Measurements from ENCODE around the gene LAS1L. TPM values are rescaled to one million over a fixed set of nuclear protein-coding genes. Genes with fewer than 3 reads are reported as not detected.
"Not testable (repeated sequence)": the region's sequence is repeated elsewhere in the genome, so short reads cannot be mapped to it uniquely, and the experiment has no call there.

The LAS1L gene
- total RNA-seq, 1 experiment from 2014 or later, result 24.6 TPM

- no peak for DNase-seq (ENCODE audit: low read depth)
Measured at GRCh38 chrX:65522739-65523372, 11.7 kb downstream of the LAS1L start.

GRCh38 chrX:65519530-65519929 is 15.1 kb downstream of the LAS1L start:
- DNase-seq (ENCODE audit: low read depth); in situ Hi-C loops (cut with HindIII; ENCODE audit: low pct_unique_long_range_greater_than_20kb, low sequenced_read_pairs): not testable (repeated sequence)

More at GRCh38 chrX:65522739-65523372, 11.7 kb downstream of the LAS1L start:
- in situ Hi-C loops (cut with HindIII; ENCODE audit: low pct_unique_long_range_greater_than_20kb, low sequenced_read_pairs), result no loop called here

DNA sequence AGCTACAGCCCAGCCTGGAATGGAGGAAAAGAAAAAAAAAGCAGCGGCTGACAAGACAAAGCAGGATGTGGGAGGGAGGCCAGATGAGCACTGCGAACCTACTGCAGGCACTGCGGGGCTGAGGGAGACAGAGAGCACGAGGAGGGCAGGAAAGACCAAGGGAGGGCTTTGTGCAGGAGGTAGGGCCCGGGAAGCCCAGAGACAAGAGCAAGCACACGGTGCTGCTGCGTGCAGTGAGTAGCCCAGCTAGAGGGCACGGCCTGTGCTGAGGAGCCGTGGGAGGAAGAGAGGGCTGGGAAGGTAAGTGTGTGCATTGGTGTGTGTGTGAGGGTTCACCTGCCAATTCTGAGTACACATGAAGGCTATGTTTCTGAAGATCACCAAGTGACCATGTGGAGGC is 15.6 kb downstream of the LAS1L start:
- DNase-seq (ENCODE audit: low read depth); in situ Hi-C loops (cut with HindIII; ENCODE audit: low pct_unique_long_range_greater_than_20kb, low sequenced_read_pairs): not testable (repeated sequence)

- no peak for DNase-seq (ENCODE audit: low read depth)
- in situ Hi-C loops (cut with HindIII; ENCODE audit: low pct_unique_long_range_greater_than_20kb, low sequenced_read_pairs), result no loop called here
Measured at GRCh38 chrX:65517923-65518322, 16.7 kb downstream of the LAS1L start.

DNA sequence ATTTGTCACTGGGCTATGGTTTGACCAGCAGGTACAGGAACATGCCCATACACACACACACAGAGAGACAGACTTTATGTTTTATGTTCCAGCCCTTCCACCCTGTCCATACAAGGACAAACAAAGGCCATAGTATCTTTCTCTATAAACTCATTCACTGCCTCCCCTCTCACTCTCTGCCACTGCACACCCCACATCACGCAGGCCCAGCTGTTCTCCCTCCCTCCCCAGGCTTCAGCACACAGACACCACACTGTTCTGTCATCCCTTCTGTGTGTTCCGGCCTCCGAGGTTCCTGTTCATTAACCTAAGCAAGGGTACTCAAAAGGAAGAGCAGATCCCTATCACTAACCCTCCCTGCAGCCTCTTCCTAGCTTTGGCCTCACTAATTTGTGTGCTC is 17.8 kb downstream of the LAS1L start:
- no peak for DNase-seq (ENCODE audit: low read depth)
- in situ Hi-C loops (cut with HindIII; ENCODE audit: low pct_unique_long_range_greater_than_20kb, low sequenced_read_pairs), result no loop called here

DNA sequence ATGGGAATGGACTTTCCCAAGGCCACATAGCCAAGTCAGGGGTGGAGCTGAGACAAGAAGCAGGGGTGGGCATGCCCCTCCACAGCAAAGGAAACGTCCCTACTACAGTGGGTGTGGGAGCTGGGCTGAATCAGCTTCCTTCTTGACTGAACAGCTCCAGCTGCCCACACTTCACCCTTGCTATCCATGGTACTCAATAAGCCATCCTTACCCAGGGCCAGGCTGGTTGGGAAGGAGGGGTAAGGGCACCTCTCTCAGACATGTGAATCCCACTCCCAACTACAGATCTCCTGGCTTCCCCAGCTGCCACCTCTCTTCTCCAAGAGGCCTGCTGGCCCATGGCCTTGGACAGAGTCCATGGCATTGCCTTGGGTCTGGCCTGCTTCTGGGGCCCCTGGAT is 21.0 kb downstream of the LAS1L start:
- DNase-seq (ENCODE audit: low read depth), result no peak
- in situ Hi-C loops (cut with HindIII; ENCODE audit: low pct_unique_long_range_greater_than_20kb, low sequenced_read_pairs), result no loop called here

DNA sequence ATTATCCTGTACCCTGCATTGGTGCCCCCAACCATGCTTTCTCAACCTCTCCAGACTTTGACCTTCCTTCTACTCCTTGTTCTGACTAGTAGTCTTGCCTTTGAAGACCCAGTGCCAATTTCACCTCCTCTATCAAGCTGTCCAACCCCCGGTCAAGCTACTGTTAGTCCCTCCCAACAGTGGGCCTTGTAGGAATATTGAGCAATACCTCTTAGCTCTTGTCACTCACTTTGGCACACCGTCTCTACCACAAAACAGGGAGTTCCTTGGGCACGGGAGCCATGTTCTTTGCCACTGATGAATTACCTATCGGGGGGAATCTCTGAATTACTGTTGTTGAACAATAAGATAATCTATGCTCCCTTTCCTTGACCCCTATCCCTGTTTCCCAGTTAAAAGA is 25.2 kb downstream of the LAS1L start:
- no peak for DNase-seq (ENCODE audit: low read depth)
- in situ Hi-C loops (cut with HindIII; ENCODE audit: low pct_unique_long_range_greater_than_20kb, low sequenced_read_pairs), result no loop called here

- DNase-seq (ENCODE audit: low read depth), result no peak
- in situ Hi-C loops (cut with HindIII; ENCODE audit: low pct_unique_long_range_greater_than_20kb, low sequenced_read_pairs), result no loop called here
Measured at GRCh38 chrX:65508851-65509250, 25.7 kb downstream of the LAS1L start.

DNA sequence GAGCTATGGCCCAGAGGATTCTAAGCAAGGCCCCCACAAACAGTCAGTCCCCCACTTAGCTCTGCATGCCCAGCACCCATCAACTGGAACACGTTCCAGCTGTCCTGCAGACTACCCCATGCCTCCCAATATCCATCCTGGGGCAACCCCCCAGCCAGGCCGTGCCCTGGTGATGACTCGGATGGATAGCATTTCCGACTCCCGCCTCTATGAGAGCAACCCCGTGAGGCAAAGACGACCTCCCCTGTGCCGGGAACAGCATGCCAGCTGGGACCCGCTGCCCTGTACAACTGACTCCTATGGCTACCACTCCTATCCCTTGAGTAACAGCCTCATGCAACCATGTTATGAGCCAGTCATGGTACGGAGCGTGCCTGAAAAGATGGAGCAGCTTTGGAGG is 32.0 kb downstream of the LAS1L start:
- in situ Hi-C loops (cut with HindIII; ENCODE audit: low pct_unique_long_range_greater_than_20kb, low sequenced_read_pairs), result no loop called here

GRCh38 chrX:65493431-65493830 is 41.2 kb downstream of the LAS1L start:
- in situ Hi-C loops (cut with HindIII; ENCODE audit: low pct_unique_long_range_greater_than_20kb, low sequenced_read_pairs), result no loop called here
- DNase-seq (ENCODE audit: low read depth), result no peak

More for the DNA sequence above, 32.0 kb downstream of the LAS1L start:
- no peak for DNase-seq (ENCODE audit: low read depth)

DNA sequence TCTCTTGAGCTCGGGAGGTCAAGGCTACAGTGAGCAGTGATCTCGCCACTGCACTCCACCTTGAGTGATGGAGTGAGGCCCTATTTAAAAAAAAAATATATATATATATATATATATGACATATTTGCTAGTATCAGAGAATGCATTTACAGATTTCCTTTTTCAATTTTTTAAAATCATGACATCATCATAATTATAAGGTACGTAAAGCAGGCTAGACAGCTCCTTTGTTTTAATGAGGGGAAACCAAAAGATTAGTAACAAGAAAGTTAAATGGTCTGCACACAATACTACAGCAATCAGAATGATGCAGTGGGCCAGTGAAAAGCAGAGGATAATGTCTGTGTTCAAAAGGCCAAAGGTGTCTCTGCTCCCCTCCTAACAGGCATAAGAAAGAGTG is 43.0 kb downstream of the LAS1L start:
- no peak for DNase-seq (ENCODE audit: low read depth)
- in situ Hi-C loops (cut with HindIII; ENCODE audit: low pct_unique_long_range_greater_than_20kb, low sequenced_read_pairs), result no loop called here

DNA sequence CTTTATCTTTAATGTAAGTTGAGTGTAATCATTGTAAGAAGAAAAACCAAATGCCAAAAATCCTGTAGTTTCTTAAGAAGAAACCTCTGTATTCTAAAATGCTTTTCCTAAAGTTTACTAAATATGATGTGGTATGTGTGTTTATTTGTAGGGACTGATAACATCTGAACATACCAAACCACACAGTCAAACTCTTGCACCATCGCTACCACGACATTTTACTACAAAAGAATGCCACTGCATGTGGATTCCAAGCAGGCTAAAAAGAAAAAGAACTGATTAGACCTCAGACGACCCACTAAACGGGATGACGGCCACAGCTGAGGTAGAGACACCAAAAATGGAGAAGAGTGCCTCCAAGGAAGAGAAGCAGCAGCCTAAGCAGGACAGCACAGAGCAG is 46.1 kb downstream of the LAS1L start:
- in situ Hi-C loops (cut with HindIII; ENCODE audit: low pct_unique_long_range_greater_than_20kb, low sequenced_read_pairs), result no loop called here
- DNase-seq (ENCODE audit: low read depth), result no peak

DNA sequence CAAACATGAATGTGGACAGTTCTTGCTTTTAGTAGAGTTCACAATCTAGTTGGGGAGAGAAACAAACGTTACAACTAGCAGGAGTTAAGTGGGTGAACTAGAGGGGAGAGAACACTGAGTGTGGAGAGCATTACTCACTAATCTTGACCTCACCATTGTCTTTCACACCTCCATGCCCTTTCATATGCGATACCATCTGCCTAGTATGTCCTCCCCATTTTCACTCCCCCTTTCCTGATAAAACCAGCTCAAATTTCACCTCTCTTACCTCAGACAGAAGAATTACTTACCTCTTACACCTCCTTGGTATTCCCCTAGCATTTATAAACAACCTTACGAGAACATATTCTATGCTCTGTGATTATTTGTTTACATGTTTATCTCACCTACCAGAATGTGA is 53.6 kb downstream of the LAS1L start:
- DNase-seq (ENCODE audit: low read depth), result no peak
- in situ Hi-C loops (cut with HindIII; ENCODE audit: low pct_unique_long_range_greater_than_20kb, low sequenced_read_pairs), result no loop called here

DNA sequence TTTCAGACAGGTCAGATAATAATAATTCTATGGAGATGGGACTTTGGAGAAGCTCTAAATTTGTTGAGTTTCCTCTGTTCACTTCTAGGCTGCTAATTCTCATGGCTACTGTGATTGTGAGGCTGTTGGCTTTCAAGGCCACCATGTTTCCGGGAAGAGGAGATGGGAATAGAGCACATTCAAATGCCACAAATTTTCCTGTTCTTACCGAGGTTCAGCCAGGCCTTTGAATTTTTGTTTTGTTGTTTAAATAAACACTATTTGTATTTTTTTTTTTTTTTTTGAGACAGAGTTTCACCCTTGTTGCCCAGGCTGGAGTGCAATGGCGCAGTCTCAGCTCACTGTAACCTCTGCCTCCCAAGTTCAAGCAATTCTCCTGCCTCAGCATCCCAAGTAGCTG is 55.5 kb downstream of the LAS1L start:
- in situ Hi-C loops (cut with HindIII; ENCODE audit: low pct_unique_long_range_greater_than_20kb, low sequenced_read_pairs); DNase-seq (ENCODE audit: low read depth): not testable (repeated sequence)

DNA sequence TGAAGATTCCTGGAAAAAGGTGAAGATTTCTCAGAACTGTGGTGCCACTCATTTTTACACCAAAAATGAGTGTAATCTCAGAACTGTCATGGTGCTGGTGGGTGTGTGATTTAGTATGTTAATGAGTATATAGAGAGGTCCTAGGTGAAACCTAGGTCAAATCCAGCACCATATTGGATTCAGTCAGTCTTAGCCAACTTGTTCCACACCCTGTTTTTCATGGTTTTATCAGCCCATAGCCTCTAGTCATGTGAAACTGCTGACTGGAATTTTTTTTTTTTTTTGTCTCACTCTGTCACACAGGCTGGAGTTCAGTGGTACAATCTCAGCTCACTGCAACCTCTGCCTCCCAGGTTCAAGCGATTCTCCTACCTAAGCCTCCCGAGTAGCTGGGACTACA is 58.0 kb downstream of the LAS1L start:
- DNase-seq (ENCODE audit: low read depth), result no peak
- in situ Hi-C loops (cut with HindIII; ENCODE audit: low pct_unique_long_range_greater_than_20kb, low sequenced_read_pairs), result no loop called here

DNA sequence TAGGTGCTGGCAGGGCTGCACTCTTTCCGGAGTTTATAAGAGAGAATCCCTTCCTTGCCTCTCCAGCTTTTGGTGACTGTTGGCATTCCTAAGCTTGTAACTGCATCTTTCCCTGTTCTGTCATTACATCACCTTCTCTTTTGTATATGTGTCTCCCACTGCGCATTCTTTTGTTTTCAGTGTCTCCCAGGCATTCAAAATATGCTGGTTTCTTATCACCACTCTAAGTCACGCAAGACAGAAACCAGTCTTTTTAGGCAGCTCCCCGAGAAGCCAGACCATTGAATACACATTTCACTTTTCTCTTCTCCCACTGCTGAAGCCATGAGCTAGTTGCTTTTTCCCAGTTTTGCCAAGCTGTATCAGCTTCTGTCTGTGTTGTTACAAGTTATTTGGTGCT is 71.0 kb downstream of the LAS1L start:
- in situ Hi-C loops (cut with HindIII; ENCODE audit: low pct_unique_long_range_greater_than_20kb, low sequenced_read_pairs), result no loop called here
- no peak for DNase-seq (ENCODE audit: low read depth)

Other genes starting within 250 kb of the LAS1L start
- gene MSN, start 132.9 kb upstream of the LAS1L start, total RNA-seq (2014; rRNA removed; shearing (Covaris generic); ENCODE audit: low replicate concordance), result 215 and 229 TPM in 2 replicates

Data from Caki2 (cell line).